WTC11 (cell line): Measurements from ENCODE around the gene KDM2B. TPM values are rescaled to one million over a fixed set of nuclear protein-coding genes. Genes with fewer than 3 reads are reported as not detected.

Experiments used
- CREB1 ChIP-seq: sonication (generic); formaldehyde crosslinking; IDR thresholded peaks from 2 replicates; pipeline ENCODE4 v1.8.0; 2023; ENCODE audit warnings: mild to moderate bottlenecking, missing genetic modification reagents
- CREM ChIP-seq: sonication (generic); formaldehyde crosslinking; IDR thresholded peaks from 2 replicates; pipeline ENCODE4 v1.8.1; 2022; ENCODE audit warnings: mild to moderate bottlenecking, missing genetic modification reagents, moderate library complexity
- E2F5 ChIP-seq: sonication (generic); formaldehyde crosslinking; IDR thresholded peaks from 2 replicates; pipeline ENCODE4 v1.8.1; 2022; ENCODE audit warnings: mild to moderate bottlenecking, moderate library complexity, missing genetic modification reagents
- ETV6 ChIP-seq: sonication (generic); formaldehyde crosslinking; IDR thresholded peaks from 2 replicates; pipeline ENCODE4 v1.8.1; 2022; ENCODE audit warnings: mild to moderate bottlenecking, missing genetic modification reagents
- FOXK1 ChIP-seq: sonication (generic); formaldehyde crosslinking; IDR thresholded peaks from 2 replicates; pipeline ENCODE4 v1.8.0; 2022; ENCODE audit warnings: mild to moderate bottlenecking, moderate library complexity, missing genetic modification reagents
- HMGXB4 ChIP-seq: sonication (generic); formaldehyde crosslinking; IDR thresholded peaks from 2 replicates; pipeline ENCODE4 v1.8.1; 2023; ENCODE audit warnings: mild to moderate bottlenecking, moderate library complexity, missing genetic modification reagents
- NFYB ChIP-seq: sonication (generic); formaldehyde crosslinking; conservative IDR thresholded peaks from 2 replicates; pipeline ENCODE4 v1.8.0; 2022; ENCODE audit warnings: low read depth, missing genetic modification reagents
- PRDM15 ChIP-seq: sonication (generic); formaldehyde crosslinking; IDR thresholded peaks from 2 replicates; pipeline ENCODE4 v1.8.0; 2022; ENCODE audit warnings: missing genetic modification reagents
- RELA ChIP-seq: sonication (generic); formaldehyde crosslinking; IDR thresholded peaks from 2 replicates; pipeline ENCODE4 v1.8.1; 2022; ENCODE audit warnings: missing genetic modification reagents, mild to moderate bottlenecking, borderline replicate concordance
- SP1 ChIP-seq: sonication (generic); formaldehyde crosslinking; conservative IDR thresholded peaks from 2 replicates; pipeline ENCODE4 v1.8.1; 2022; ENCODE audit warnings: missing genetic modification reagents
- TCF7 ChIP-seq: sonication (generic); formaldehyde crosslinking; IDR thresholded peaks from 2 replicates; pipeline ENCODE4 v1.8.0; 2022; ENCODE audit warnings: mild to moderate bottlenecking, low read depth, missing genetic modification reagents, moderate library complexity
- USF2 ChIP-seq: sonication (generic); formaldehyde crosslinking; IDR thresholded peaks from 2 replicates; pipeline ENCODE4 v1.8.1; 2023; ENCODE audit warnings: mild to moderate bottlenecking, missing genetic modification reagents, moderate library complexity
- ZNF232 ChIP-seq: sonication (generic); formaldehyde crosslinking; IDR thresholded peaks from 2 replicates; pipeline ENCODE4 v1.8.0; 2022; ENCODE audit warnings: mild to moderate bottlenecking, missing genetic modification reagents
- ZNF281 ChIP-seq: sonication (generic); formaldehyde crosslinking; IDR thresholded peaks from 2 replicates; pipeline ENCODE4 v1.8.0; 2023; ENCODE audit warnings: mild to moderate bottlenecking, missing genetic modification reagents
- ZNF317 ChIP-seq: sonication (generic); formaldehyde crosslinking; IDR thresholded peaks from 2 replicates; pipeline ENCODE4 v1.8.1; 2023; ENCODE audit warnings: low read depth, mild to moderate bottlenecking, moderate library complexity, missing genetic modification reagents, borderline replicate concordance
- ZNF416 ChIP-seq: fragments of 250-450 bp; sonication (Bioruptor Pico); IDR thresholded peaks from 2 replicates; pipeline ENCODE4 v1.9.0; 2021; ENCODE audit warnings: mild to moderate bottlenecking, inconsistent platforms
- ZNF423 ChIP-seq: fragments of 250-450 bp; sonication (Bioruptor Pico); IDR thresholded peaks from 2 replicates; pipeline ENCODE4 v2.1.2; 2022; ENCODE audit warnings: mild to moderate bottlenecking, moderate library complexity
- total RNA-seq: library from RNA; stranded (reverse); gene quantifications from 3 replicates; pipeline ENCODE4 v1.2.3, GENCODE V29; 2021
- TF ChIP-seq, protein P1 (sequence below): sonication (generic); formaldehyde crosslinking; IDR thresholded peaks from 2 replicates; pipeline ENCODE4 v1.8.1; 2022; ENCODE audit warnings: missing genetic modification reagents, borderline replicate concordance
- TF ChIP-seq, protein P2 (sequence below): sonication (generic); formaldehyde crosslinking; IDR thresholded peaks from 2 replicates; pipeline ENCODE4 v1.8.1; 2023; ENCODE audit warnings: mild to moderate bottlenecking, missing genetic modification reagents
- TF ChIP-seq, protein P3 (sequence below): sonication (generic); formaldehyde crosslinking; IDR thresholded peaks from 2 replicates; pipeline ENCODE4 v1.8.1; 2023; ENCODE audit warnings: mild to moderate bottlenecking, missing genetic modification reagents, borderline replicate concordance

The KDM2B gene
- total RNA-seq, 1 experiment from 2014 or later: 147 TPM

DNA sequence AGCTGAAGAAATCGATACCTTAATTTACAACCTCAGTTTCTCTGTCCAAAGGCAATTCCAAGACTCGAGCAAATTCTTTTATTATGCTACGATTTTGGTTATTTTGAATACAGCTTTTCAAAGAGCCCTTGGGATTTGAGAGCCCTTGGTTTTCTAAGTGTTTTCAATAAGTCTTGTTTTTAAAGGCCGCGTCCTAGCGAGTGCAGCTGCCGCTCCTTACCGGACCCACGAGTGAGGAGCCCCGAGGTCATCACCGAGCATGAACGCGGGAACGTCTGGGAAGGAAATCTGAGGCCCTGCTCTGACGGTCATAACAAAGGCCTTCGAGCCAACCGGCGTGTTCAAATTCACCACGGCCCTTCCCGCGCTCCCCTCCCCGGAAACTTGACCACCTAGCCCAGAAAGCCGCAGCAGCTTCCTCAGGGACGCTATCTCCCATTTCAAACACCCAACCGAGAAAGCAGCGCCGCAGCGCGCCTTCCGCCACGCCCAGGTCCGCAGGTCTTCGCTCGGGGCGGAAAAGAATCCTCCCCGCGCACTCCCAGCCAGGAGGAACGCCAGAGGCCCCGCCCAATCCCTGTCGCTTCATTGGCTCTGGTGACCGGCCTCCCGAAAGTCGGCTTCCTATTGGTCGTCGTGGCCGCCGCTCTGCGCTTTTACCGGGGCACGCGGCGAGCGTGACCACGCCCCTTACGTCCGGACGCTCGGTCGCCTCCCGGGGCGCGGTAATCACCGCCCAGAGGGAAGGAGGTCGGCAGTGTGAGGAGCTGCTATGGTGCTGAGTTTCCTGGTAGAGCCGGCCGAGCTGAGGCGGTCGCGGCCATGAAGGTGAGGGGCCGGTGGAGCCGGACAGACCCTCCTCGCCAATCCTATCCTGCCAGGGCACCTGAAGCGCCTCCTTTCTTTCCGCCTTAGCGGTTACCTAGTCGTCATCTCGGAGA, 181.2 kb downstream of the KDM2B start, which contains the start of gene RNF34 (continued):
- peak; percentile 60; the same call in 1 of the 2 replicates for TF ChIP-seq ETV6 (CRISPR knock-in tag)
- no peak for TF ChIP-seq TCF7
- TF ChIP-seq SP1 (CRISPR knock-in tag): peak; percentile 100
- peak; percentile 93; the same call in 1 of the 2 replicates for TF ChIP-seq HMGXB4
- peak; percentile 83 for TF ChIP-seq USF2 (CRISPR knock-in tag)
- TF ChIP-seq ZNF232 (CRISPR knock-in tag): peak; percentile 13; the same call in 1 of the 2 replicates
- TF ChIP-seq PRDM15: no peak
- no peak for TF ChIP-seq ZNF423 (CRISPR knock-in tag)
- TF ChIP-seq FOXK1: peak; percentile 72; the same call in 1 of the 2 replicates
- TF ChIP-seq, protein P1, sequence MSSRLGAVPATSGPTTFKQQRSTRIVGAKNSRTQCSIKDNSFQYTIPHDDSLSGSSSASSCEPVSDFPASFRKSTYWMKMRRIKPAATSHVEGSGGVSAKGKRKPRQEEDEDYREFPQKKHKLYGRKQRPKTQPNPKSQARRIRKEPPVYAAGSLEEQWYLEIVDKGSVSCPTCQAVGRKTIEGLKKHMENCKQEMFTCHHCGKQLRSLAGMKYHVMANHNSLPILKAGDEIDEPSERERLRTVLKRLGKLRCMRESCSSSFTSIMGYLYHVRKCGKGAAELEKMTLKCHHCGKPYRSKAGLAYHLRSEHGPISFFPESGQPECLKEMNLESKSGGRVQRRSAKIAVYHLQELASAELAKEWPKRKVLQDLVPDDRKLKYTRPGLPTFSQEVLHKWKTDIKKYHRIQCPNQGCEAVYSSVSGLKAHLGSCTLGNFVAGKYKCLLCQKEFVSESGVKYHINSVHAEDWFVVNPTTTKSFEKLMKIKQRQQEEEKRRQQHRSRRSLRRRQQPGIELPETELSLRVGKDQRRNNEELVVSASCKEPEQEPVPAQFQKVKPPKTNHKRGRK (CRISPR knock-in tag): 0 out of 2 replicates have a peak, but pooled peaks have one; percentile 34
- TF ChIP-seq CREM (CRISPR knock-in tag): no peak
- TF ChIP-seq, protein P2, sequence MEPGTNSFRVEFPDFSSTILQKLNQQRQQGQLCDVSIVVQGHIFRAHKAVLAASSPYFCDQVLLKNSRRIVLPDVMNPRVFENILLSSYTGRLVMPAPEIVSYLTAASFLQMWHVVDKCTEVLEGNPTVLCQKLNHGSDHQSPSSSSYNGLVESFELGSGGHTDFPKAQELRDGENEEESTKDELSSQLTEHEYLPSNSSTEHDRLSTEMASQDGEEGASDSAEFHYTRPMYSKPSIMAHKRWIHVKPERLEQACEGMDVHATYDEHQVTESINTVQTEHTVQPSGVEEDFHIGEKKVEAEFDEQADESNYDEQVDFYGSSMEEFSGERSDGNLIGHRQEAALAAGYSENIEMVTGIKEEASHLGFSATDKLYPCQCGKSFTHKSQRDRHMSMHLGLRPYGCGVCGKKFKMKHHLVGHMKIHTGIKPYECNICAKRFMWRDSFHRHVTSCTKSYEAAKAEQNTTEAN (CRISPR knock-in tag): 0 out of 2 replicates have a peak, but pooled peaks have one; percentile 35
- no peak for TF ChIP-seq CREB1 (CRISPR knock-in tag)
- 0 out of 2 replicates have a peak, but pooled peaks have one; percentile 4 for TF ChIP-seq RELA (CRISPR knock-in tag)
- TF ChIP-seq ZNF317 (CRISPR knock-in tag): no peak
- no peak for TF ChIP-seq ZNF416
- no peak for TF ChIP-seq ZNF281 (CRISPR knock-in tag)
- peak; percentile 62 for TF ChIP-seq E2F5 (CRISPR knock-in tag)
- peak; percentile 89 for TF ChIP-seq NFYB
- TF ChIP-seq, protein P3, sequence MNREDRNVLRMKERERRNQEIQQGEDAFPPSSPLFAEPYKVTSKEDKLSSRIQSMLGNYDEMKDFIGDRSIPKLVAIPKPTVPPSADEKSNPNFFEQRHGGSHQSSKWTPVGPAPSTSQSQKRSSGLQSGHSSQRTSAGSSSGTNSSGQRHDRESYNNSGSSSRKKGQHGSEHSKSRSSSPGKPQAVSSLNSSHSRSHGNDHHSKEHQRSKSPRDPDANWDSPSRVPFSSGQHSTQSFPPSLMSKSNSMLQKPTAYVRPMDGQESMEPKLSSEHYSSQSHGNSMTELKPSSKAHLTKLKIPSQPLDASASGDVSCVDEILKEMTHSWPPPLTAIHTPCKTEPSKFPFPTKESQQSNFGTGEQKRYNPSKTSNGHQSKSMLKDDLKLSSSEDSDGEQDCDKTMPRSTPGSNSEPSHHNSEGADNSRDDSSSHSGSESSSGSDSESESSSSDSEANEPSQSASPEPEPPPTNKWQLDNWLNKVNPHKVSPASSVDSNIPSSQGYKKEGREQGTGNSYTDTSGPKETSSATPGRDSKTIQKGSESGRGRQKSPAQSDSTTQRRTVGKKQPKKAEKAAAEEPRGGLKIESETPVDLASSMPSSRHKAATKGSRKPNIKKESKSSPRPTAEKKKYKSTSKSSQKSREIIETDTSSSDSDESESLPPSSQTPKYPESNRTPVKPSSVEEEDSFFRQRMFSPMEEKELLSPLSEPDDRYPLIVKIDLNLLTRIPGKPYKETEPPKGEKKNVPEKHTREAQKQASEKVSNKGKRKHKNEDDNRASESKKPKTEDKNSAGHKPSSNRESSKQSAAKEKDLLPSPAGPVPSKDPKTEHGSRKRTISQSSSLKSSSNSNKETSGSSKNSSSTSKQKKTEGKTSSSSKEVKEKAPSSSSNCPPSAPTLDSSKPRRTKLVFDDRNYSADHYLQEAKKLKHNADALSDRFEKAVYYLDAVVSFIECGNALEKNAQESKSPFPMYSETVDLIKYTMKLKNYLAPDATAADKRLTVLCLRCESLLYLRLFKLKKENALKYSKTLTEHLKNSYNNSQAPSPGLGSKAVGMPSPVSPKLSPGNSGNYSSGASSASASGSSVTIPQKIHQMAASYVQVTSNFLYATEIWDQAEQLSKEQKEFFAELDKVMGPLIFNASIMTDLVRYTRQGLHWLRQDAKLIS (CRISPR knock-in tag): no peak
